Suprapubic skin (tissue), 4 donors: ENCODE data around the gene SLC8A1. TPM values are rescaled to one million over a fixed set of nuclear protein-coding genes. Genes with fewer than 3 reads are reported as not detected.

Experiments used
- DNase-seq, 2 donors: peaks; one replicate each; pipeline ENCODE4 v3.0.0-alpha.2; 2019; ENCODE audit warnings: low spot score in 2 of 2
- H3K27ac ChIP-seq: fragments of 200-600 bp; sonication (generic); one replicate; pipeline ENCODE4 v1.5.1; 2019
- H3K27me3 ChIP-seq: fragments of 200-600 bp; sonication (generic); one replicate; pipeline ENCODE4 v1.5.1; 2019
- H3K36me3 ChIP-seq: fragments of 200-600 bp; sonication (generic); one replicate; pipeline ENCODE4 v1.5.1; 2019
- H3K4me1 ChIP-seq: fragments of 200-600 bp; sonication (generic); one replicate; pipeline ENCODE4 v1.5.1; 2019
- H3K4me3 ChIP-seq: fragments of 200-600 bp; sonication (generic); one replicate; pipeline ENCODE4 v1.5.1; 2019; ENCODE audit warnings: mild to moderate bottlenecking
- H3K9me3 ChIP-seq: fragments of 200-600 bp; sonication (generic); one replicate; pipeline ENCODE4 v1.5.1; 2019
- EP300 ChIP-seq: sonication (generic); formaldehyde crosslinking; IDR thresholded peaks from one replicate; pipeline ENCODE4 v1.6.1; 2017; ENCODE audit warnings: antibody characterized with exemption
- POLR2A ChIP-seq, 2 donors: fragments of 450-650 bp; IDR thresholded peaks; one replicate each; pipeline ENCODE4 v1.6.1; 2017; ENCODE audit warnings: antibody characterized with exemption in 2 of 2, mild to moderate bottlenecking in 2 of 2, moderate library complexity in 2 of 2
- POLR2AphosphoS5 ChIP-seq, 3 donors: sonication (generic); formaldehyde crosslinking; IDR thresholded peaks; one replicate each; pipeline ENCODE4 v1.6.1; 2017; ENCODE audit warnings: antibody characterized with exemption in 3 of 3
- WGBS: methylation state at CpG from one replicate; pipeline ENCODE4 v1.1.5; 2018; 5-methylcytosine and 5-hydroxymethylcytosine counted together
- total RNA-seq, 4 donors: library from RNA; depleted of rRNA; stranded (reverse); fragments of >200 nt; gene quantifications; one replicate each; pipeline ENCODE4 v1.1.0, GENCODE V29; 2016
- TF ChIP-seq, protein P1 (sequence below), 2 donors: fragments of 200-600 bp in 1 of 2; fragments of 450-650 bp in 1 of 2; sonication (generic) in 1 of 2; IDR thresholded peaks; one replicate each; pipeline ENCODE4 v1.5.1; 2016 to 2019; ENCODE audit warnings: antibody characterized with exemption in 2 of 2, mild to moderate bottlenecking in 1 of 2, moderate library complexity in 1 of 2

Gene SLC8A1
- total RNA-seq, 4 donors from 2014 or later: 2.4 to 14.4 (median 9.9) TPM

DNA sequence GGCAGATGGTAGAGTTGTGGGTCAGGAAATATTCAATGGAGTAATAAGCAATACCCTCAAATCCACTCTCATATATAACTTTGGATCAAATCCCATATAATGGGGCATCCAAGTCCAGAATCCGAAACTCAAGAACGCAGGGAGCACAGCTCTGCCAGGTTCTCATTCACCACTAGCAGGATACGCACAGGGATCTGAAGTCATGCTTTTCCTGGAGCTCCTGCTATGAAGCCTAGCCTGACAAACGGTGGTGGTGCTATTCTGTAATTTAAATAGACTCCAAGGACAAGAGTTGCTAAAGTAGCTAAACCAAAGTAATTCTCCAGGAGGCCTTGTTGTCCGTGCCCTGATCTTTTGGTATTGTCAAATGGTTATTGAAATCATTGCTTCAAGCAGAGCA is 264.8 kb downstream of the SLC8A1 start:
- no peak overlapping the region for H3K27ac ChIP-seq
- no peaks in the 10 kb centered on the region for H3K4me1 ChIP-seq
- H3K27me3 ChIP-seq: no peaks in the 10 kb centered on the region
- no peaks in the 10 kb centered on the region for H3K36me3 ChIP-seq
- no peak overlapping the region for H3K4me3 ChIP-seq
- no peak for DNase-seq
- 81% methylated on average over 5 of the region's 5 CpGs for WGBS
- H3K9me3 ChIP-seq: no peaks in the 10 kb centered on the region
- TF ChIP-seq, protein P1, sequence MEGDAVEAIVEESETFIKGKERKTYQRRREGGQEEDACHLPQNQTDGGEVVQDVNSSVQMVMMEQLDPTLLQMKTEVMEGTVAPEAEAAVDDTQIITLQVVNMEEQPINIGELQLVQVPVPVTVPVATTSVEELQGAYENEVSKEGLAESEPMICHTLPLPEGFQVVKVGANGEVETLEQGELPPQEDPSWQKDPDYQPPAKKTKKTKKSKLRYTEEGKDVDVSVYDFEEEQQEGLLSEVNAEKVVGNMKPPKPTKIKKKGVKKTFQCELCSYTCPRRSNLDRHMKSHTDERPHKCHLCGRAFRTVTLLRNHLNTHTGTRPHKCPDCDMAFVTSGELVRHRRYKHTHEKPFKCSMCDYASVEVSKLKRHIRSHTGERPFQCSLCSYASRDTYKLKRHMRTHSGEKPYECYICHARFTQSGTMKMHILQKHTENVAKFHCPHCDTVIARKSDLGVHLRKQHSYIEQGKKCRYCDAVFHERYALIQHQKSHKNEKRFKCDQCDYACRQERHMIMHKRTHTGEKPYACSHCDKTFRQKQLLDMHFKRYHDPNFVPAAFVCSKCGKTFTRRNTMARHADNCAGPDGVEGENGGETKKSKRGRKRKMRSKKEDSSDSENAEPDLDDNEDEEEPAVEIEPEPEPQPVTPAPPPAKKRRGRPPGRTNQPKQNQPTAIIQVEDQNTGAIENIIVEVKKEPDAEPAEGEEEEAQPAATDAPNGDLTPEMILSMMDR (IDR thresholded peaks at IDR 0.05): no peak
- TF ChIP-seq POLR2AphosphoS5 (IDR thresholded peaks at IDR 0.05) (no peak), POLR2A (IDR thresholded peaks at IDR 0.05) (no peak), EP300 (no peak)

DNA sequence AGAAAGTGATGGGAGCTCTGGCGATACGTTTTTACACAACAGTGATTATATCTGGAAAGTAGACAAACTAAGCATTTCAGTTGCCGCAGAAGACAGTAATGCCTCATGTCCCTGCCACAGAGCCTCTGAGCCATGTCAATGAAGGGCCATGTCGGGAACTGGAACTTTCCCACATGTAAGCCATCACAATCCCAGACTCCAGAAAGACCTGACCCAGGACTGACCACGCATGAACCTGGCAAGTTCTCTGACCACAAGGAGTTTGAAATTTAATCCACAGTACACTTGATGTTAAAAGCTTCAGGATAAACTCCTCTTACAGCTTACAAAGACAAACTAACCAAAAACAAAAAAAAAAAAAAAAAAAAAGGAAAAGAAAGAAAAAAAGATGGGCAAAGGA is 267.3 kb downstream of the SLC8A1 start:
- Histone ChIP-seq H3K9me3 (no peaks in the 10 kb centered on the region), H3K27ac (no peak overlapping the region), H3K4me1 (no peaks in the 10 kb centered on the region), H3K4me3 (no peak overlapping the region), H3K27me3 (no peaks in the 10 kb centered on the region), H3K36me3 (no peaks in the 10 kb centered on the region)
- TF ChIP-seq POLR2A (IDR thresholded peaks at IDR 0.05) (no peak), EP300 (no peak), POLR2AphosphoS5 (IDR thresholded peaks at IDR 0.05) (no peak)
- TF ChIP-seq, protein P1 (IDR thresholded peaks at IDR 0.05): no peak
- 80% methylated on average over 5 of the region's 5 CpGs for WGBS
- DNase-seq: no peak

DNA sequence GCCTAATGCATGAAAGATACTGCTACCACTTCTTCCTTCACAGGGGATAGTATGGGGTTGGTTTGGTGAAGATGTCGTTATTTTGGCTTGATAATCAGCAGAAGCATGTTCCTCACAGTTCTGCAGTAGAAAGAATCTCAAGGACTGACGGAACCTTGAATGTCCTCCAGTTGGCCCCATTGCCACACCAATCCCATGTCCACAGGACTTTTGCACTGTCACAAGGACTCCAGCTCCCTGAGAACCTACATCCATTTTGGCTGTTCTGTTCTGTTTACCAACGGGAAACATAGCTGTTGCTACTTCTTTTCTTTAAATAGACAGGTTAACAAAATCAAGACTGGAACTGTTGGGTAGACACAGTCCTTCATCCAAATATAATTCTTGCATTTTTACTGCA is 270.0 kb downstream of the SLC8A1 start:
- no peak for TF ChIP-seq POLR2A (IDR thresholded peaks at IDR 0.05)
- TF ChIP-seq POLR2AphosphoS5 (IDR thresholded peaks at IDR 0.05): no peak
- TF ChIP-seq, protein P1 (IDR thresholded peaks at IDR 0.05): no peak
- no peaks in the 10 kb centered on the region for H3K9me3 ChIP-seq
- H3K27ac ChIP-seq: no peak overlapping the region
- DNase-seq: no peak
- H3K36me3 ChIP-seq: no peaks in the 10 kb centered on the region
- H3K4me3 ChIP-seq: no peak overlapping the region
- no peaks in the 10 kb centered on the region for H3K27me3 ChIP-seq
- H3K4me1 ChIP-seq: no peaks in the 10 kb centered on the region
- WGBS: 79% methylated on average over 3 of the region's 3 CpGs

DNA sequence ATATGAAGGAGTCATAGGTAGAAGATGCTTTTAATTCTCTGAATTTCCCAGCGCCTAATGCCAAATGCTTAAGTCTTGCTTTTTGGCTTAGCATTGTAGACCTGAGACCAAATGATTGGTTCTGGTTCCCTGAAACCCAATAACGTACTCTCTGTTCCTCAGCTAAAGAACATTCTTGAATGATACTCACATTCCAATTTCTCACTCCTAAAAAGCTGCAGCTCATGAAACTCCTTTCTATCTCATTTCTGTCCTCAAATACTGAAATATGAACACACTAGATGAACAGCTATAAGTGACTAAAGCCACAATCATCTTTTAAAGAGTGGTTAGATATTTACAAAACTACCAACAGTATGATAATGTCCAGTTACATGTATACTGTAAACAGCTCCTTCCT is 272.1 kb downstream of the SLC8A1 start:
- no peaks in the 10 kb centered on the region for H3K4me1 ChIP-seq
- no peak overlapping the region for H3K27ac ChIP-seq
- no peaks in the 10 kb centered on the region for H3K9me3 ChIP-seq
- DNase-seq: no peak
- 89% methylated on average over 2 of the region's 2 CpGs for WGBS
- no peaks in the 10 kb centered on the region for H3K36me3 ChIP-seq
- H3K27me3 ChIP-seq: no peaks in the 10 kb centered on the region
- TF ChIP-seq, protein P1 (IDR thresholded peaks at IDR 0.05): no peak
- TF ChIP-seq POLR2AphosphoS5 (IDR thresholded peaks at IDR 0.05) (no peak), POLR2A (IDR thresholded peaks at IDR 0.05) (no peak), EP300 (no peak)
- H3K4me3 ChIP-seq: no peak overlapping the region

DNA sequence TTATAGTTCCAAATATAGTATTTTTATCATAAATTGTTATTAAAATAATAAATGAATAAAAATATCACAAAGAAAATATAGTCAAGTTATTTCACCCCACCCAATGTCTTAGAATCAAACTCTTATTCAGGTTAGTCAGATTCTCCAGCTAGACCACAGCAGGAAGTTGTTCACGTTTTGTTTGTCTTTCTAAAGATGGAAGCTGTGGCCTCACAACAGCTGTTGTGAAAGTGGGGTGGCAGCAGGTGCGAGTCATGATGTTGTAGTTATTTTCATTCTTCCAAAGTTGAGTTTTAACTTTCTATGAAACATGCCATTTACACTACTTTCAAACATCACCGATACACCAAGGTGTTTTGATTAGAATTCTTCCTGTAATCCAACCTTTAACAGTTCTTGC is 272.9 kb downstream of the SLC8A1 start:
- 82% methylated on average over 3 of the region's 3 CpGs for WGBS
- TF ChIP-seq POLR2AphosphoS5 (IDR thresholded peaks at IDR 0.05) (no peak), POLR2A (IDR thresholded peaks at IDR 0.05) (no peak), EP300 (no peak)
- TF ChIP-seq, protein P1 (IDR thresholded peaks at IDR 0.05): no peak

More for the DNA sequence above, 272.9 kb downstream of the SLC8A1 start:
- Histone ChIP-seq H3K4me3 (no peak overlapping the region), H3K9me3 (no peaks in the 10 kb centered on the region), H3K27ac (no peak overlapping the region), H3K36me3 (no peaks in the 10 kb centered on the region), H3K27me3 (no peaks in the 10 kb centered on the region), H3K4me1 (no peaks in the 10 kb centered on the region)
- DNase-seq: no peak
